NCI-H460 (cell line): ENCODE measurements around the gene PRKAR2B. TPM values are rescaled to one million over a fixed set of nuclear protein-coding genes. Genes with fewer than 3 reads are reported as not detected.
A peak's percentile ranks its signal among the peaks of the same experiment; 100 is the strongest.
"Not testable (repeated sequence)": the region's sequence is repeated elsewhere in the genome, so short reads cannot be mapped to it uniquely, and the experiment has no call there.

ENCODE experiments used
- DNase-seq: peaks from one replicate; pipeline ENCODE4 v3.0.0-alpha.2; 2016; ENCODE audit warnings: low read depth; ENCODE audit errors: extremely low read depth
- total RNA-seq: library from RNA; depleted of rRNA; stranded (reverse); fragments of >200 nt; shearing (Covaris generic); gene quantifications from 2 replicates; pipeline ENCODE4 v1.2.3, GENCODE V29; 2014

The PRKAR2B gene
- total RNA-seq, 1 experiment from 2014 or later: 2.7 TPM

DNA sequence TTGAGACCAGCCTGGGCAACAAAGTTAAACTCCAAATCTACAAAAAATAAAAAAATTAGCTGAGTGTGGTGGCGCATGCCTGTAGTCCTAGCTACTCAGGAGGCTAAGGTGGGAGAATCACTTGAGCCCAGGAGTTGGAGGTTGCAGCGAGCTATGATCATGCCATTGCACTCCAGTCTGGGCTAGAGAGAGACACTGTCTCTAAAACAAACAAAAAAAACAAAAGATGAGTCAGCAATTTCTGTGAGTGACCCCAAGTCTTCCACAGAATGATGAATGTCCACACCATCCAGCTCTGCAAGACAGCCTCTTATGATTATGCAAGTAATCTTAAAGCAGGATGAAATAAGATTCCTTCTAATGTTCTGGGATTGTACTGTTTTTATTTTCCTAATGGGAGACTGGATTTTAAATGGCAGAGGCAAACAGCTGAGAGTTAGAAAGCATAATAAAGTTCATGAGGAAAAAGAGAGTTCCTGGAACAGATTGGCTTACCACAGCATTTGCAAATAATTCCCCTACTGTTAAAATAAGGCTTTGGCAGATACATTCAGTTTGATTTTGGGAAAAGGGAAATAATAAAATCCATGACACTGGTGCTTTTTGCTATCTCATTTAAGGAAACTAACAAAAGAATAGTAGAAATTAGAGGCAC lies 18.9 kb upstream of the PRKAR2B start:
- DNase-seq: no peak

DNA sequence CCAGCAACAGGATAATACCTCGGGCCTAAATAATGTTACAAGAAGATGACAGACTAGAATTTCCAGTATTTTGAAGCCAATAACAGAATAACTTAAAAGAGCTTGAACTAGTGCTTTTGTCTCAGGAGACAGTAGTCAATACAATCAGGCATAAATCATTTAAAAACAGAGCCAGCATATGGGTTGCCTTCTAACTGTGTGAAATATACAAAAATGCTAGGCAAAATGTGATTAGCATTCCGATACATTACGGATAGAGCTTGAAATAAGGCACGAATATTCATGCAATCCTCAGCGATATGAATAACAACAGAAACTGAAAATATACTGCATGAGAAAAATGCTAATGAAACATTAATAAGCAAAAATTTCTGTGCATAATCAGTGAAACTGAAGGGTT lies 18.3 kb upstream of the PRKAR2B start:
- DNase-seq: no peak

DNA sequence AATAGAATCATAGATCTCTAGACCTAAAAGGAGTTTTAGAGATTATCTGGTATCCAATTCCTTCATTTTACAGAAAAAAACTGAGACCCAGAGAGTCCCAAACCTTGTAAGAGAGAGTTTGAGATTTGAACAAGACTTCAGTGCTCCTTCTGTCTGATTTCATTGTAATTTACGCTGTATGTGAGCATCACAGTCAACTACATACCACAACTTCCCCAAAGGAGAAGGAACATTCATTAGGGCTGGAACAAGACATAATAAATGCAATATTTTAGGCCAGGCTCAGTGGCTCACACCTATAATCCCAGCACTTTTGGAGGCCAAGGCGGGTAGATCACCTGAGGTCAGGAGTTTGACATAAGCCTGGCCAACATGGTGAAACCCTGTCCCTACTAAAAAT lies 17.3 kb upstream of the PRKAR2B start:
- DNase-seq: no peak

DNA sequence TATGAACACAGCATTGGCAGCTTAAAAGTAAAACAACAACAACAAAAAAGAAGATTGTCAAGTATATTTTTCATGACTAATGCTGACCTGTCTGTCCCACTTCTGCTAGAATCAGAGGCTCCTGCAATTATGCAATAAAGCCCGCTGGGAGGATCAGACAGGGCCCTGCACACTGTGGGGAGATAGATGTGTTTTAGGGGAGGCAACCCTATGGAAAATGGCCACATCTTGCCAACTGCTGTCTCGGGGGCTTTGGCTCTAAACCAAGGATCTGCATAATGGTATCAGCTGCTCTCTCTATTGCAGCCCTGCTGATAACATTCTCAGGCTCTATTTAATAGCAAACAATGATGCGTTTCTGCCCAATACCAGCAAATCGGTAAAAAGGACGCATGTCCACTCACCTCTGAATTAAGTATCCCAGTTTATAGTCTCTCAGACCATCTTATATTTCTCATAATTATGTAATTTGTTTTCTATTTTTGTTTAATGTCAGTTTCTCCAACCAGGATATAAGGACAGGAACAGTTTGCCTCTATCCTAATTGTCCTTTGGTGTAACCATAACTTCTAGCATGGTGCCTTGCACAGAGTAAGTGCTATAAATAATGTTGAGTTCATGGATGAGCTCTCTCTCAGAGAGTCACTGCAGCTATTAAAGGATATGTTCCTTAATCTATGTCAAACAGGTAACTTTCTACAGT lies 15.3 kb upstream of the PRKAR2B start:
- DNase-seq: no peak

DNA sequence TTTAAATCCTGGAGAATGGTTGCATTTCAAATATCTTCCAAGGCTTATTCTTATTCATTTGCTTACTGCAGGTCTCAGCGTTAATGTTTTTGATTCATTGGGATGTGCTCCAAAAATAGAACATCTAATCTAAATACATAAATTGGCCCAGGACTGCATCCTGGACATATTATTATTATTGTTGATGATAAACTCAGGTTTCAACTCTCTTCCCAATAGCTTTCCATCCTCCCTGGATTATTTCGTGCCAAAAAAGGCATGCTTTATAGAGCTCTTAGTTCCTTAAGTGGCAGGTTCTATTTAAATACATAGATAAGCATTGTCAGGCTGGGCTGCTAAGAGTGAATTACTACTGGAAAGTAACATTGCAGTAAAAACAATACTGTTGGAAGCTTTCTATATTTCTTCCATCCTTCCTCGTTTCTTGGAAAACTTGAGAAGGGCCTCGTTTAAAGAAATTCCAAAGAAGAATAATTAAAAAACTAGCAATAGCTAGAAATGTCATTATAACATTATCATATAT lies 14.7 kb upstream of the PRKAR2B start:
- no peak for DNase-seq

DNA sequence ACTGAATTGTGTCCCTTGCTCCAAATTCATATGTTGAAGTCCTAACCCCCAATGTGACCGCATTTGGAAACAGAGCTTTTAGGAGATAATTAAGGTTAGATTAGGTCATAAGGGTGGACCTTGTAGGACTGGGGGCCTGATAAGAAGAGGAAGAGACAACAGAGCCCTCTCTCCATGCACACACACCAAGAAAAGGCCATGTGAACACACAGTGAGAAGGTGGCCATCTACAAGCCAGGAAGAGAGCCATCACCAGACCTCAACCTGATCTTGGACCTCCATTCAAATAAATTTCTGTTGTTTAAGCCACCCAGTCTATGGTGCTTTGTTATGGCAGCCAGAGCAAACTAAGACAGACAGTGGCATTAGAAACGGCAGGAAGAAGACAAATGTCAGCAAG lies 12.5 kb upstream of the PRKAR2B start:
- DNase-seq: no peak

DNA sequence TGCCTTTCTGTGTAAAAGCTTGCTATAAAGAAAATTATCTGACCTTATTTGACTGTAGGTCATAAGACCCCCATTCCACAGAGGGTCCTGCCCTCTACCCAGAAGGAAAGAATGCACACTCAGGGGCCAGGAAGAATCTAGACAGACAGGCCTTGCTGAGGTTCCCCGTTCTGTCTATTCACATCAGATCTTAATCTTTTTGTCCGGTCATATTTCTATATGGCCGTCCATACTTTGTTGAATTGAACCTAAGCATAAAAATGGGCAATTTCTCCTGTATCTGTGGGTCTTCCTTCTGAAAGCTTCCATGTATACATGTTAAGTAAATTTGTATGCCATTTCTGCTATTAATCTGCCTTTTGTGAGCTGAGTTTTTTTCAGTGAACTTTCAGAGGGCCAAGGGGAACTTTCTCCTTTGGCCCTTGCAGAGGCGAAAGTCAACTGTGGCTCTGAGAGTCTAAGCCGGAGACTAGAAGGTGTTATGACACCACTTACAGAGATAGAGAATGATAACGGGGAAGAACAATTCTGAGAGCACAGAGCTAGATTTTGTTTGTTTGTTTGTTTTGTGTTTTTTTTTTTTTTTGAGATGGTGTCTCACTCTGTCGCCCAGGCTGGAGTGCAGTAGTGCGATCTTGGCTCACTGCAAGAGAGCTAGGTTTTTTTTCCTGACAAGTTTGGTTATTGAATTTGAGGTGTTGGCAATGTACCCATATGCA lies 11.6 kb upstream of the PRKAR2B start:
- DNase-seq: no peak

DNA sequence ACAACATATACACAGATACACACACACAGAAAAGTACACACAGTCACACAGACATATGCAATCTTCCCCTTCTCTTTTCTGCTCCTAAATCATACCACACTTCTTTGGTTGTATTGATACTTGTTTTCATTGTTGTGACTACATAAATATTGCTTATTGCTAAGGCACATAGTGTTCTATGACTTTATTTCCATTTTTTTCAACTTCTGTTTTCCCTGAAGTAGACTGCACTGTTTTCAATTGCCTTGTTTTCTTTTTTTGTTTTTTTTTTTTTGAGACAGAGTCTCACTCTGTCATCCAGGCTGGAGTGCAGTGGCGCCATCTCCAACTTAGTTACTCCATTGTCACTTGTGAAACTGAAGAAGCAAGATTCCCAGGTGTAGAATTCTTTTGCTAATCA lies 10.0 kb upstream of the PRKAR2B start:
- DNase-seq: no peak

DNA sequence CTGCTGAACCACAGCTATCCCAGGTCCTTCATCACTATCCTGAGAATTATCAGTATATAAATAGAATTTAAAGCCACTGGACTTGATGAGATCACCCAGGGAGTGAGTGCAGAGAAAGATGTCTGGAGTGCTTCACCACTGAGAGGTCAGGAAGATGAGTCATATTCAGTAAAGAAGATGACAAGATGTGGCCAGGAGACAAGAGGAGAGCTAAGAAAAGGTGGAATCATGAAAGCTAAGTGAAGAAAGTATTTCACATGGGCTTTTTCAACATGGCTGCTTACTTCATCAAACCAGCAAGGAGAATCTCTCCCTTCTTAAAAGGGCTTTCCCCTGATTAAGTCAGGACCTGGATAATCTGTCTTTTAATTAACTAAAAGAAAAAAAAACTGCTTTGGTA lies 9.1 kb upstream of the PRKAR2B start:
- no peak for DNase-seq

DNA sequence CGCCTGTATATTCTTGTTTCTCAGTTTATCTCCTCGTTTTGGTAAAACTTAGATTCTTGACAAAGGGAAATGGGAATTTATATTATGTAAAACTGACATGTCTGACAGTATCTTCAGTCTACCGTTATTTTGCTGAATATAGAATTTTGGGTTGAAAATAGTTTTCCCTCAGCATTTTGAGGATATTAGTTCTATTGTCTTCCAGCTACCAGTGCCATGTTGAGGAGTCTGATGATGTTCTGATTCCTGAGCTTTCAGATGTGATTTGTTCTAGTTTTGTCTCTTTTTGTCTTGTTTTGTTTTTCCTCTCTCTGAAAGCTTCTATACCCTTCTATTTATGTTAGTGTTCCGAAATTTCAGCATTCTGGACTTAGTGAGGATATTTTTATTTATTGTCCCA lies 8.0 kb upstream of the PRKAR2B start:
- no peak for DNase-seq

DNA sequence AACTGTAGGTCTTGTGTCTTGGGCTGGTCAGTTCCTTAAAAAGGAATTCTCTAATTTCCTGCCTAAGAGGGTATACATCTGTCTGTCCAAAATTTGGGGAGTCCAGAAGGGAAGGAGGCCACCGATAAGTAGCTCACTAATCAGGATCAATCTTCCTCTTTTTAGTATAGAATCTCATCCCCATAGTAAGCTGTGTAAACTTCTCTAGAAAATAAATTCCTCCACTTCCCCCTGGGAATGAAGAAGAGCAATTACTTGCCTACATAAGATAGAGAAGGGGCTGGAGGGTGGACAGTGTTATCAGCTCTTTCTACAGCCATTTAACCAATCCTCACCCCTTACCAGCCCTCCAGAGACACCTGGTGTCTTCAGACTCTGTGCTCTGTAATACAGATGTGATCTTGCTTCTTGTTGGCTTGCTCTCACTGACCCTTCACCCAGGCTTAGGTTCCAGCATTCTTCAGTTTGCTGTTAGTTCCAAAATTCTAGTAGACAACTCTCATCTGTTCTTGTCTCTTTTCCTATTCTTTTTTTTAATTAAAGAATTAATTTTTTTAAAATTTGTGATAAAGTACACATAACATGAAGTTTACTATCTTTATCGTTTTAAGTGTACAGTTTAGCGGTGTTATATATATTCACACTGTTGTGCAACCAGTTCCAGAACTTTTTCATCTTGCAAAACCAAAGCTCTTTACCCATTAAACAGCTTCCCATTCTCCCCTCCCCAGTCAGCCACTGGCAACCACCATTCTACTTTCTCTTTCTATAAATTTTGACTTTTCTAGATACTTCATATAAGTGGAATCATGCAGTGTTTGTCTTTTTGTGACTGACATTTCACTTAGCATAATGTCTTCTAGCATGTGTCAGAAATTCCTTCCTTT lies 6.5 kb upstream of the PRKAR2B start:
- DNase-seq: no peak

DNA sequence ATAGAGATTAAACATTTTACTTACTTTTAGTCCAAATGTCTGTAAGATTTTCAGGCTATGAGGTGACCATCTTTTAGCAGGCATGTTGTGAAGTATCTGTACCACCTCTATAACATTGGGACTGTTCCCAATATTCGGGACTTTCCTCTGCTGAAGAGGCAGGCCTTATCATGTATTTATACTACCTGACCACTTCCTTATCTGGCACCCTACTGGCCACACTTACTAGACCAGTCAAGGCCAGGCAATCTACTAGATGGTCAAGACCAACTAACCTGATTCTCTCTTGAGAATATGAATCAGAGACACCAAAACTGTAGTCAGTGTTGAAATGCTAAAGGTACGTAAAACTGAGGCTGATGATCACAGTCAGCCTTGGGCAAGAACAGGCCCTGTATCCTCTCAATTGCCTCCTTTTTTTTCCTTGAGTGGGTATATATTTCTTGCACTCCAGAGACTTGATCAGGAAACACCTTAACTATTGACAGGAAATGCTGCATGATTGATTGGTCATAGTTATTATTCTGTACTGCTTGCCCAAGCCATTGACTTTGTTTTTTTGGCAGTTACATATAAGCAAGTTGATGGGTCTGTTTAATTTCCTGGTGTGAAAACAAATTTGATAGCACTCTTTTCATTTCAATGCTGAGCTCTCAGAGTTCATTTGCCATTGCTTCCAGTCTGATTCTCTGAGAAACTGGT lies 5.2 kb upstream of the PRKAR2B start:
- DNase-seq: no peak

DNA sequence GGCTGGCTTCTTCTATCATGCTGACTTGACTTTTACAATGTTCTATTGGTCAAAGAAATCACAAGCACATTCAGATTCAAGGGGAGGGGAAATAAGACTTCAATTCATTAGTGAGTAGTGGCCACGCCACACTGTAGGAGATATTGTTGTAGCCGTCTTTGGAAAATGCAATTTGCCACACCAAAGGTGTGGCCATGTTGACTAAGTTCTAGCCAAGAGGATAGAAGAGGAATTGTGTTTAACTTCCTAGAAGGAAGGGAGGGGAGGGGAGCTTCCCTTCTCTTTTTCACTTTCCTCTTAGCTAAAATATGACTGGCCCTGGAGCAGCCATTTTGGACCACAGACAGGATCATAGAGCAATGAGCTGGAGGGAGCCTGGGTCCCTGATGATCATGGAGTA lies 3.4 kb upstream of the PRKAR2B start:
- no peak for DNase-seq

DNA sequence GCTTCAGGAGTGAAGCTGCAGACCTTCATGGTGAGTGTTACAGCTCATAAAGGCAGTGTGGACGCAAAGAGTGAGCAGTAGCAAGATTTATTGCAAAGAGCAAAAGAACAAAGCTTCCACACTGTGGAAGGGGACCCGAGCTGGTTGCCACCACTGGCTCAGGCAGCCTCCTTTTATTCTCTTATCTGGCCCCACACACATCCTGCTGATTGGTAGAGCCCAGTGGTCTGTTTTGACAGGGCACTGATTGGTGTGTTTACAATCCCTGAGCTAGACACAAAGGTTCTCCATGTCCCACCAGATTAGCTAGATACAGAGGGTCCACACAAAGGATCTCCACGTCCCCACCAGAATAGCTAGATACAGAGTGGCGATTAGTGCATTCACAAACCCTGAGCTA lies 2.7 kb upstream of the PRKAR2B start:
- not testable (repeated sequence) for DNase-seq

DNA sequence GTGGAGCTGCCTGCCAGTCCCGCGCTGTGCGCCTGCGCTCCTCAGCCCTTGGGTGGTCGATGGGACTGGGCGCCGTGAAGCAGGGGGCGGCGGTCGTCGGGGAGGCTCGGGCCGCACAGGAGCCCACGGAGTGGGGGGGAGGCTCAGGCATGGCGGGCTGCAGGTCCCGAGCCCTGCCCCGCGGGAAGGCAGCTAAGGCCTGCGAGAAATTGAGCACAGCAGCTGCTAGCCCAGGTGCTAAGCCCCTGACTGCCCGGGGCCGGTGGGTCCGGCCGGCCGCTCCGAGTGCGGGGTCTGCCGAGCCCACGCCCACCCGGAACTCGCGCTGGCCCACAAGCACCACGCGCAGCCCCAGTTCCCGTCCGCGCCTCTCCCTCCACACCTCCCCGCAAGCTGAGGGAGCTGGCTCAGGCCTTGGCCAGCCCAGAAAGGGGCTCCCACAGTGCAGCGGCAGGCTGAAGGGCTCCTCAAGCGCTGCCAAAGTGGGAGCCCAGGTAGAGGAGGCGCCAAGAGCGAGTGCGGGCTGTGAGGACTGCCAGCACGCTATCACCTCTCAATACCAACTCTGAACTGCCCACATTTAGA lies 2.1 kb upstream of the PRKAR2B start:
- DNase-seq: not testable (repeated sequence)

DNA sequence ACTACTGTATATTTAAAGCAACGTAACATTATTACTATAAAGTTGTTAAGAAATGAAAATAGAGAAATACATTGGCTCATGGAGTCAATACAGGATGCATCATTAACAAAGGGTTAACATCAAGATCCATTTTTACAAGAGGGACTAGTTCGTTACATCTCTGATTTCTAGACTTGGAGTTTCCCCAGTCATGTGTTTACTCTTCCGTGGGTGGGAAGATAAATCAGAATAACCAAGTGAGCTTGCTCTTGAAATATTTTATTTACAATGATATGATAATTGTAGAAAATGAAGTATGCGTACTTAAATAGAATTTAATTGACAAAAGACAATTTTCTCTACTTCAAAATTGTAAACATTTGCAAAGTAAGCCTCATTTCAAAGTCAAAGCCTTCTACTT lies 1.0 kb upstream of the PRKAR2B start:
- no peak for DNase-seq

DNA sequence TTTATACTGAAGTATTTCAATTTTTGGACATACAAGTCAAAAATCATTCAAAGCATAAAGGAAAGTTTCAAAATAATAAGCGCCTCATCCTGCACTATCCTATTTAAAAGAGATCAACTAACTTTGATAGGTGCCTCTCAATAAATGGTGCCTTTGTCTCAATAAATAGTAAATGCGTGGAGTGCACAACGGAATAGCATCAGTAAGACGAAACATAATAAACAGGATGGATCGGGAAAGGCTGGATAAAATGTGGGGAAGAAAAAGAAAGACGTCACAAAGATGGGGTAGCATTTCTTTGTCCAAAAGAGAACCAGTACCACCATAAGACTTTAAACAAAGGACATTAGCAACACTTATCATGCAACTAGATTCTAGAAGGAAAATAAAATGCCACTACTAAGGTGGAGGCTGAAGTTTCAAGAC lies 571 bp upstream of the PRKAR2B start:
- no peak for DNase-seq

DNA sequence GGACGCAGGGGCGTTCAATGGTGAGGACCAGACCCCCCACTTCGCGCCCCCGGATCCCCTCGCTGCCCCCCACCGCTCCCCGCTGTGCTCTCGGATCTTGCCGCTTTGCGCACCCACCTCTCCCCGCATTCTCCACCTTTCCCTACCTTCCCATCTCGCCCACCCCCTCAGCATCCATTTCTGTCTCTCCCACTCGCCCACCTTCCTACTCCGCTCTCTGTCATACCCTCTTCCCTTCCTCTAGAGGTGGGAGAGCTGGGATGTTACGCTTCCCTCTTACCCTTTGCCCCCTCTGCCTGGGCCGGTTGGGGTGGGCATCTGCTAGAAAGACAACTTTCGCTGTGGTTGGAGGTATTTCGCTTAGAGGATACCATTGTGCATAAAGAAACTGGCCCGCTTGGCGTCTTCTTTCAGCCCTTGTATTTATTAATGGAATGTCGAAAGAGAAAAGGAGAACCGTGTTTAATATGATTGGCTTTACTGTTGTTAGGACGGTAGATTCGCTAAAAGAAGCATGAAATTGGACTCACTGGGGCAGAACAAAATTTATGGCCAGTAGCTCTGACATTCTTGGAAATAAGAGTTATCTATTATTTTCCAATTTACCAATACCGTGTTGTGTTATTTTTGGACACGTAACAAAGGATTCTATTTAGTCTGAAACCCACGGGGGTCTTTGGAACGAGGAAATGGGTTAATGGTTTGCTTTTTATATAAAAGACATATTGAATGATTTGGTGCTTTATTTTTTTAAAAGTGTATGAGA lies 873 bp downstream of the PRKAR2B start:
- DNase-seq: no peak

DNA sequence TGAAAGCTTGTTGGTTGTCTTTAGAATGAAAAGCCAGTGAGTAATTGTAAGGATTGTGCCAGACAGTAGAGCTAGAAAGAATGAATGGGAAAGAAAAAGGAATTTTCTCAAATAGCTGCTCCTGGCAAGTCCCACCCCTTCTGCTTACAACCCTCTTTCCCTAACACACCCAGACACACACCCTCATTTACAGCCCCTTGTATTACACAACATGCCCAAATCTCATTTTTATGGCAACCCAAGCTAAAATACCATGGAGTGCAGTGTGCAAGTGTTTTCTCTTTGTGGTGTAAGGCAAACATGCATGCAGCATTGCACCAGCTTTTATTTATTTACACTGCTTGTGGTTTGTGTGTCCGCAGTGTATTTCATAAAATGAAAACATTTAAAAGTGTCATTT lies 1.5 kb downstream of the PRKAR2B start:
- DNase-seq: peak; percentile 26
